Measurements from ENCODE around the gene FN3KRP. TPM values are rescaled to one million over a fixed set of nuclear protein-coding genes. Genes with fewer than 3 reads are reported as not detected.

FN3KRP gene
- total and polyA plus RNA-seq, 10 of the 15 experiments (the other 5 are each of a cell fraction or from before 2014, with no cell fraction given) = 1.8 to 50.5 (median 26.5) TPM

DNA sequence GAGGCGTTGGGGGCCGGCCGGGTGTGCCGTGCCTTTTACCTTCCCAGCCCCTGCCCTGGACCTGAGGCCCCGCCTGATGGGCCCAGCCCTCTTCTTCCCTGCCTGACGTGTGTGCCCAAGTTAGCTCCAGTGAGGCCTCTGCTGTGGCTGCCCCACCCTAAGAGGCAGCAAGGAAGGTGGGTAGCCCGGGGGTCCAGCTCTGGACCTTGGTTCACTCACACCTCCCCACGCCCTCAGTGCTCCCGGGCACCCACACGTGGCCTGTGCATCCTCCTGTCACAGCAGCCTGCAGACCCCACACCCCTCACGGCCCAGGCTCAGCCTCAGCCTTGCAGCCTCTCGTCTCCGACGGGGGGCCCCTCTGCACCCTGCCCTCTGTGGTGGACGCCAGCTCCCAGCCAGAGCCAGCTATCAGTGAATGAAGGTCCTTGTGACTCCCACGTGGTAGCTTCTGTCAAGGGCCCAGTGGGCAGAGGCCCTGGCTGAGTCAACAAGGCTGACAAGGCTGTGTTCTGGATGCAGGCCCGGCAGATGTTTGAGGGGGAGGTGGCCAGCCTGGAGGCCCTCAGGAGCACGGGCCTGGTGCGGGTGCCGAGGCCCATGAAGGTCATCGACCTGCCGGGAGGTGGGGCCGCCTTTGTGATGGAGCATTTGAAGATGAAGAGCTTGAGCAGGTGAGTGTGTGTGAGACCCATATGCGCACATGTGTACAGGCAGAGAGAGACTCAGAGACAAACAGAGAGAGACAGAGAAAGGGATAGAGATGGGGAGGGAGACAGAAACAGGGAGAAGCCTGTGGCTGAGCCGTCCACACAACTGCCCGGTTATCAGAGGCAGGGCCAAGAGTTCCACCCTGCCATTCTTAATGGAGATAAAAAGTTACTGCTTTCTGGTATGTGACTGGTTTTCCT is 21.7 kb downstream of the FN3KRP start:
- TF ChIP-seq TCF3 (IDR thresholded peaks at IDR 0.05; ENCODE audit: borderline replicate concordance, insufficient read depth, low read depth, low read length) (no peak), NFXL1 (IDR thresholded peaks at IDR 0.05; ENCODE audit: borderline replicate concordance) (no peak), HDAC2 (IDR thresholded peaks at IDR 0.05) (no peak), IKZF1 (conservative IDR thresholded peaks at IDR 0.05) (no peak), MEF2A (IDR thresholded peaks at IDR 0.05; ENCODE audit: insufficient read depth, low read depth, low read length) (no peak), TBL1XR1 (IDR thresholded peaks at IDR 0.05; ENCODE audit: low read depth, low read length) (no peak), RFX5 (IDR thresholded peaks at IDR 0.05; ENCODE audit: low read depth, low read length) (no peak), RBBP5 (conservative IDR thresholded peaks at IDR 0.05) (no peak), CHD2 (IDR thresholded peaks at IDR 0.05; ENCODE audit: borderline replicate concordance, low read depth, low read length) (no peak), ETV6 (conservative IDR thresholded peaks at IDR 0.05 in 1 of 2, IDR thresholded peaks at IDR 0.05 in 1 of 2; ENCODE audit: borderline replicate concordance in 1 of 2, low read depth in 1 of 2) (no peak)
- TF ChIP-seq, protein P1, sequence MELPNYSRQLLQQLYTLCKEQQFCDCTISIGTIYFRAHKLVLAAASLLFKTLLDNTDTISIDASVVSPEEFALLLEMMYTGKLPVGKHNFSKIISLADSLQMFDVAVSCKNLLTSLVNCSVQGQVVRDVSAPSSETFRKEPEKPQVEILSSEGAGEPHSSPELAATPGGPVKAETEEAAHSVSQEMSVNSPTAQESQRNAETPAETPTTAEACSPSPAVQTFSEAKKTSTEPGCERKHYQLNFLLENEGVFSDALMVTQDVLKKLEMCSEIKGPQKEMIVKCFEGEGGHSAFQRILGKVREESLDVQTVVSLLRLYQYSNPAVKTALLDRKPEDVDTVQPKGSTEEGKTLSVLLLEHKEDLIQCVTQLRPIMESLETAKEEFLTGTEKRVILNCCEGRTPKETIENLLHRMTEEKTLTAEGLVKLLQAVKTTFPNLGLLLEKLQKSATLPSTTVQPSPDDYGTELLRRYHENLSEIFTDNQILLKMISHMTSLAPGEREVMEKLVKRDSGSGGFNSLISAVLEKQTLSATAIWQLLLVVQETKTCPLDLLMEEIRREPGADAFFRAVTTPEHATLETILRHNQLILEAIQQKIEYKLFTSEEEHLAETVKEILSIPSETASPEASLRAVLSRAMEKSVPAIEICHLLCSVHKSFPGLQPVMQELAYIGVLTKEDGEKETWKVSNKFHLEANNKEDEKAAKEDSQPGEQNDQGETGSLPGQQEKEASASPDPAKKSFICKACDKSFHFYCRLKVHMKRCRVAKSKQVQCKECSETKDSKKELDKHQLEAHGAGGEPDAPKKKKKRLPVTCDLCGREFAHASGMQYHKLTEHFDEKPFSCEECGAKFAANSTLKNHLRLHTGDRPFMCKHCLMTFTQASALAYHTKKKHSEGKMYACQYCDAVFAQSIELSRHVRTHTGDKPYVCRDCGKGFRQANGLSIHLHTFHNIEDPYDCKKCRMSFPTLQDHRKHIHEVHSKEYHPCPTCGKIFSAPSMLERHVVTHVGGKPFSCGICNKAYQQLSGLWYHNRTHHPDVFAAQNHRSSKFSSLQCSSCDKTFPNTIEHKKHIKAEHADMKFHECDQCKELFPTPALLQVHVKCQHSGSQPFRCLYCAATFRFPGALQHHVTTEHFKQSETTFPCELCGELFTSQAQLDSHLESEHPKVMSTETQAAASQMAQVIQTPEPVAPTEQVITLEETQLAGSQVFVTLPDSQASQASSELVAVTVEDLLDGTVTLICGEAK (IDR thresholded peaks at IDR 0.05; ENCODE audit: borderline replicate concordance) = no peak
- TF ChIP-seq, protein P2, sequence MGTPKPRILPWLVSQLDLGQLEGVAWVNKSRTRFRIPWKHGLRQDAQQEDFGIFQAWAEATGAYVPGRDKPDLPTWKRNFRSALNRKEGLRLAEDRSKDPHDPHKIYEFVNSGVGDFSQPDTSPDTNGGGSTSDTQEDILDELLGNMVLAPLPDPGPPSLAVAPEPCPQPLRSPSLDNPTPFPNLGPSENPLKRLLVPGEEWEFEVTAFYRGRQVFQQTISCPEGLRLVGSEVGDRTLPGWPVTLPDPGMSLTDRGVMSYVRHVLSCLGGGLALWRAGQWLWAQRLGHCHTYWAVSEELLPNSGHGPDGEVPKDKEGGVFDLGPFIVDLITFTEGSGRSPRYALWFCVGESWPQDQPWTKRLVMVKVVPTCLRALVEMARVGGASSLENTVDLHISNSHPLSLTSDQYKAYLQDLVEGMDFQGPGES (IDR thresholded peaks at IDR 0.05) = no peak
- TF ChIP-seq, protein P3, sequence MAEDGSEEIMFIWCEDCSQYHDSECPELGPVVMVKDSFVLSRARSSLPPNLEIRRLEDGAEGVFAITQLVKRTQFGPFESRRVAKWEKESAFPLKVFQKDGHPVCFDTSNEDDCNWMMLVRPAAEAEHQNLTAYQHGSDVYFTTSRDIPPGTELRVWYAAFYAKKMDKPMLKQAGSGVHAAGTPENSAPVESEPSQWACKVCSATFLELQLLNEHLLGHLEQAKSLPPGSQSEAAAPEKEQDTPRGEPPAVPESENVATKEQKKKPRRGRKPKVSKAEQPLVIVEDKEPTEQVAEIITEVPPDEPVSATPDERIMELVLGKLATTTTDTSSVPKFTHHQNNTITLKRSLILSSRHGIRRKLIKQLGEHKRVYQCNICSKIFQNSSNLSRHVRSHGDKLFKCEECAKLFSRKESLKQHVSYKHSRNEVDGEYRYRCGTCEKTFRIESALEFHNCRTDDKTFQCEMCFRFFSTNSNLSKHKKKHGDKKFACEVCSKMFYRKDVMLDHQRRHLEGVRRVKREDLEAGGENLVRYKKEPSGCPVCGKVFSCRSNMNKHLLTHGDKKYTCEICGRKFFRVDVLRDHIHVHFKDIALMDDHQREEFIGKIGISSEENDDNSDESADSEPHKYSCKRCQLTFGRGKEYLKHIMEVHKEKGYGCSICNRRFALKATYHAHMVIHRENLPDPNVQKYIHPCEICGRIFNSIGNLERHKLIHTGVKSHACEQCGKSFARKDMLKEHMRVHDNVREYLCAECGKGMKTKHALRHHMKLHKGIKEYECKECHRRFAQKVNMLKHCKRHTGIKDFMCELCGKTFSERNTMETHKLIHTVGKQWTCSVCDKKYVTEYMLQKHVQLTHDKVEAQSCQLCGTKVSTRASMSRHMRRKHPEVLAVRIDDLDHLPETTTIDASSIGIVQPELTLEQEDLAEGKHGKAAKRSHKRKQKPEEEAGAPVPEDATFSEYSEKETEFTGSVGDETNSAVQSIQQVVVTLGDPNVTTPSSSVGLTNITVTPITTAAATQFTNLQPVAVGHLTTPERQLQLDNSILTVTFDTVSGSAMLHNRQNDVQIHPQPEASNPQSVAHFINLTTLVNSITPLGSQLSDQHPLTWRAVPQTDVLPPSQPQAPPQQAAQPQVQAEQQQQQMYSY (CRISPR knock-in tag; IDR thresholded peaks at IDR 0.05) = no peak
- no TSS peak for BruUV-seq (replicated peaks)
- DNase-seq (ENCODE audit: low read depth, low spot score) (no peak), FAIRE-seq (no peak), ATAC-seq (no peak)
- ChIA-PET CTCF (no interaction called here), SMC1A (ENCODE audit: uncharacterized antibody, unreplicated experiment) (no interaction called here), RAD21 (ENCODE audit: unreplicated experiment) (no interaction called here), POLR2A (no interaction called here)
- no peak overlapping the region for H3K9ac ChIP-seq (ENCODE audit: control insufficient read depth, insufficient read depth, low read length)
- H3K4me3 ChIP-seq = no peak overlapping the region
- no peaks in the 10 kb centered on the region for H3K27me3 ChIP-seq (replicated peaks in 1 of 2; ENCODE audit: control insufficient read depth in 2 of 2, insufficient read depth in 2 of 2, low read length in 1 of 2)
- intact Hi-C loops (cut with micrococcal nuclease; ENCODE audit: unreplicated experiment) (no loop called here), in situ Hi-C loops (cut with MboI) (no loop called here)
- no peaks in the 10 kb centered on the region for H4K20me1 ChIP-seq (ENCODE audit: control insufficient read depth, insufficient read depth)
- H3K27ac ChIP-seq (ENCODE audit: control insufficient read depth, insufficient read depth) = no peak overlapping the region
- H3K9me3 ChIP-seq (replicated peaks; ENCODE audit: control insufficient read depth, insufficient read depth, low read length) = peaks cover 14% of the 10 kb centered on the region; the same call in 2 of the 3 replicates
- 56% methylated on average over 26 of the region's 26 CpGs for WGBS (ENCODE audit: insufficient coverage, insufficient replicate concordance, low lambda C conversion rate, missing lambda C conversion rate)
- H3K36me3 ChIP-seq (ENCODE audit: control insufficient read depth in 2 of 2, insufficient read depth in 2 of 2, low read length in 1 of 2) = no peaks in the 10 kb centered on the region
- H3K4me2 ChIP-seq (ENCODE audit: control insufficient read depth, insufficient read depth) = no peak overlapping the region
- no peak overlapping the region for H2AFZ ChIP-seq (ENCODE audit: control insufficient read depth, low read depth, low read length)
- no peaks in the 10 kb centered on the region for H3K79me2 ChIP-seq (ENCODE audit: control insufficient read depth, insufficient read depth, low read length)
- no peaks in the 10 kb centered on the region for H3K4me1 ChIP-seq (ENCODE audit: control insufficient read depth, insufficient read depth, low read length)

Data from GM12878 (cell line).